Right kidney (tissue), 9 donors: ENCODE measurements around the gene DCDC1.

Source experiments
- DNase-seq: peaks from one replicate; pipeline ENCODE4 v3.0.0-alpha.2; 2016
- long read RNA-seq, 8 donors: transcript quantifications; one replicate each; lab custom pipeline, GENCODE V29; 2026

Gene DCDC1
- long read RNA-seq, donor 1: 0 reads
- long read RNA-seq, donor 2: 0 reads
- long read RNA-seq, donor 3: 0 reads
- long read RNA-seq, donor 4: 0 reads
- long read RNA-seq, donor 5: 0 reads
- long read RNA-seq, donor 6: 0 reads
- long read RNA-seq, donor 7: 0 reads
- long read RNA-seq, donor 8: 0 reads

GRCh38 chr11:31369348-31370329 is at the start of gene DCDC1, which contains the start of gene DNAJC24:
Gene DCDC1 (minus strand): TSS chr11:31369739. CDS start chr11:31328280, 41,459 bp downstream.
Gene DNAJC24 (plus strand): TSS chr11:31369860. CDS start chr11:31370749, 889 bp downstream.
- peak; percentile 91 for DNase-seq

- no peak for DNase-seq
Measured at GRCh38 chr11:31419138-31419537, 49.6 kb upstream of the DCDC1 start.

- DNase-seq: no peak
Measured at GRCh38 chr11:31417816-31418215, 48.3 kb upstream of the DCDC1 start.

- DNase-seq: no peak
Measured at GRCh38 chr11:31417357-31417756, 47.8 kb upstream of the DCDC1 start.

GRCh38 chr11:31415435-31415834 is 45.9 kb upstream of the DCDC1 start:
- DNase-seq: no peak

- no peak for DNase-seq
Measured at GRCh38 chr11:31414338-31414737, 44.8 kb upstream of the DCDC1 start.

GRCh38 chr11:31412946-31413345 is 43.4 kb upstream of the DCDC1 start:
- no peak for DNase-seq

GRCh38 chr11:31408201-31408600 is 38.7 kb upstream of the DCDC1 start:
- no peak for DNase-seq

GRCh38 chr11:31404614-31405013 is 35.1 kb upstream of the DCDC1 start:
- no peak for DNase-seq

GRCh38 chr11:31397239-31397834 is 27.8 kb upstream of the DCDC1 start:
- no peak for DNase-seq

- DNase-seq: no peak
Measured at GRCh38 chr11:31387379-31387778, 17.8 kb upstream of the DCDC1 start.

GRCh38 chr11:31383116-31383515 is 13.6 kb upstream of the DCDC1 start:
- DNase-seq: no peak

- DNase-seq: no peak
Measured at GRCh38 chr11:31375879-31376278, 6.3 kb upstream of the DCDC1 start.

GRCh38 chr11:31366795-31367194 is 2.7 kb downstream of the DCDC1 start:
- no peak for DNase-seq

GRCh38 chr11:31361743-31362142 is 7.8 kb downstream of the DCDC1 start:
- no peak for DNase-seq

GRCh38 chr11:31355817-31356216 is 13.7 kb downstream of the DCDC1 start:
- DNase-seq: no peak

- no peak for DNase-seq
Measured at GRCh38 chr11:31355131-31355530, 14.4 kb downstream of the DCDC1 start.

GRCh38 chr11:31351168-31351567 is 18.4 kb downstream of the DCDC1 start:
- DNase-seq: no peak

GRCh38 chr11:31340903-31341572 is 28.5 kb downstream of the DCDC1 start:
- DNase-seq: no peak

GRCh38 chr11:31337806-31338205 is 31.7 kb downstream of the DCDC1 start:
- no peak for DNase-seq

GRCh38 chr11:31328697-31329096 is 40.8 kb downstream of the DCDC1 start:
- no peak for DNase-seq

- DNase-seq: no peak
Measured at GRCh38 chr11:31327417-31327816, 42.1 kb downstream of the DCDC1 start.
